Measurements from ENCODE around the gene NIBAN1. TPM values are rescaled to one million over a fixed set of nuclear protein-coding genes. Genes with fewer than 3 reads are reported as not detected.

Gene NIBAN1
- total and polyA plus RNA-seq, 9 of the 15 experiments (the other 6 are each of a cell fraction or from before 2014, with no cell fraction given): 1.5 to 26.6 (median 16.2) TPM

GRCh38 chr1:184982002-184982954, 8.0 kb upstream of the NIBAN1 start (continued):
- TF ChIP-seq ZBTB33 (CRISPR knock-in tag; IDR thresholded peaks at IDR 0.05) (0 out of 2 replicates have a peak, but pooled peaks have one; percentile 45), ZNF395 (CRISPR knock-in tag; IDR thresholded peaks at IDR 0.05) (no peak), CEBPG (CRISPR knock-in tag; IDR thresholded peaks at IDR 0.05) (no peak), CEBPG (tag; conservative IDR thresholded peaks at IDR 0.05 in 1 of 2, IDR thresholded peaks at IDR 0.05 in 1 of 2) (0 out of 4 replicates have a peak, but pooled peaks of 1 of the 2 experiments have one; percentile 17), ATF2 (CRISPR knock-in tag; IDR thresholded peaks at IDR 0.05) (no peak), NBN (IDR thresholded peaks at IDR 0.05; ENCODE audit: low read depth) (peak; percentile 76; the same call in 1 of the 2 replicates), GATAD2B (IDR thresholded peaks at IDR 0.05; ENCODE audit: borderline replicate concordance) (peak; percentile 18; the same call in 1 of the 2 replicates), CBFA2T3 (IDR thresholded peaks at IDR 0.05) (peak; percentile 33; the same call in 1 of the 2 replicates), EP400 (IDR thresholded peaks at IDR 0.05) (peak; percentile 30; the same call in 1 of the 2 replicates), TEAD4 (IDR thresholded peaks at IDR 0.05; ENCODE audit: low read length) (peak; percentile 52; the same call in 1 of the 2 replicates), TEAD4 (CRISPR knock-in tag; IDR thresholded peaks at IDR 0.05; ENCODE audit: borderline replicate concordance) (no peak), ZBED1 (IDR thresholded peaks at IDR 0.05) (no peak), ATF7 (IDR thresholded peaks at IDR 0.05) (peak; percentile 36; the same call in 1 of the 2 replicates), ARID2 (IDR thresholded peaks at IDR 0.05) (peak; percentile 69; the same call in 1 of the 2 replicates), CUX1 (CRISPR knock-in tag; IDR thresholded peaks at IDR 0.05) (no peak), SIN3B (IDR thresholded peaks at IDR 0.05; ENCODE audit: low read depth) (0 out of 2 replicates have a peak, but pooled peaks have one; percentile 11), ZNF239 (CRISPR knock-in tag; IDR thresholded peaks at IDR 0.05) (peak; percentile 85), ZNF354B (CRISPR knock-in tag; IDR thresholded peaks at IDR 0.05) (no peak)

Measured in K562 (cell line).